HCT116 (cell line): ENCODE results near the gene BMERB1. TPM values are rescaled to one million over a fixed set of nuclear protein-coding genes. Genes with fewer than 3 reads are reported as not detected.
"Not testable (repeated sequence)": the region's sequence is repeated elsewhere in the genome, so short reads cannot be mapped to it uniquely, and the experiment has no call there.

Source experiments
- ATAC-seq: fragments of 200-7000 bp; cut with Tn5 transposase; 2 replicates; pipeline ENCODE4 v1.9.1; 2020; ENCODE audit warnings: mild to moderate bottlenecking, moderate library complexity
- BruUV-seq: library from RNA; stranded (reverse); fragments of 400-500 nt; replicated peaks from 2 replicates; lab custom pipeline; 2021; lab: Mats Ljungman, UMichigan
- CTCF ChIA-PET: fragments of 300-600 bp; sonication (Branson Sonifier 250); formaldehyde crosslinking; loops from one replicate; lab custom pipeline; 2021; ENCODE audit warnings: antibody characterized with exemption; lab: Charles Lee
- POLR2A ChIA-PET: fragments of 300-600, 350-600 bp; sonication (Branson Sonifier 250); formaldehyde crosslinking; loops from one replicate; lab custom pipeline; 2021; ENCODE audit warnings: antibody characterized with exemption; lab: Charles Lee
- RAD21 ChIA-PET, 2 experiments: fragments of 300-600 bp; sonication (Branson Sonifier 250); formaldehyde crosslinking; loops; one replicate each; lab custom pipeline; 2023; ENCODE audit warnings: low total read pairs in 2 of 2; ENCODE audit not compliant: uncharacterized antibody in 2 of 2, unreplicated experiment in 2 of 2, low non-redundant PET in 1 of 2; lab: Charles Lee
- DNase-seq: peaks from one replicate; pipeline ENCODE4 v3.0.0-alpha.2; 2010; ENCODE audit warnings: low read depth, low spot score
- H2AFZ ChIP-seq: fragments of 200-600 bp; shearing (Covaris generic), sonication (generic); 2 replicates; pipeline ENCODE4 v1.6.1; 2017; ENCODE audit warnings: low read depth, mixed run types, mixed read lengths, antibody characterized with exemption, low read length; ENCODE audit not compliant: poor library complexity, severe bottlenecking
- H3K27ac ChIP-seq: 2 replicates; pipeline ENCODE4 v1.5.1; 2012; ENCODE audit warnings: low read depth, low read length
- H3K27me3 ChIP-seq: fragments of 200-600 bp; sonication (generic); 2 replicates; pipeline ENCODE4 v1.6.1; 2016; ENCODE audit warnings: mixed run types, low read length, mixed read lengths; ENCODE audit not compliant: insufficient read depth
- H3K36me3 ChIP-seq, 2 experiments: fragments of 200-500 bp in 1 of 2; fragments of 200-600 bp in 1 of 2; sonication (Bioruptor generic) in 1 of 2; sonication (generic) in 1 of 2; 2 replicates each; pipeline versions ENCODE4 v1.5.1 to v1.6.1; 2014 to 2016; ENCODE audit warnings: low read length in 2 of 2, inconsistent platforms in 1 of 2, mixed read lengths in 1 of 2, mixed run types in 1 of 2; ENCODE audit not compliant: insufficient read depth in 2 of 2, control insufficient read depth in 1 of 2
- H3K4me1 ChIP-seq, 2 experiments: fragments of 200-600 bp in 1 of 2; sonication (generic) in 1 of 2; 2 replicates each; pipeline versions ENCODE4 v1.5.1 to v1.6.1; 2012 to 2017; ENCODE audit warnings: low read length in 2 of 2, inconsistent platforms in 1 of 2, mild to moderate bottlenecking in 1 of 2, mixed read lengths in 1 of 2, mixed run types in 1 of 2, moderate library complexity in 1 of 2; ENCODE audit not compliant: insufficient read depth in 2 of 2, control insufficient read depth in 1 of 2
- H3K4me2 ChIP-seq: fragments of 200-600 bp; sonication (generic); 2 replicates; pipeline ENCODE4 v1.6.1; 2017; ENCODE audit warnings: mixed run types, low read length, mixed read lengths
- H3K4me3 ChIP-seq, 2 experiments: fragments of 200-600 bp in 1 of 2; sonication (generic) in 1 of 2; replicated peaks in 1 of 2; 2 replicates each; pipeline ENCODE4 v1.5.1; 2011 to 2016; ENCODE audit warnings: low read length in 2 of 2, control low read depth in 1 of 2, low read depth in 1 of 2, mild to moderate bottlenecking in 1 of 2, mixed read lengths in 1 of 2, mixed run types in 1 of 2
- H3K79me2 ChIP-seq: fragments of 200-600 bp; sonication (generic); 2 replicates; pipeline ENCODE4 v1.6.1; 2017; ENCODE audit warnings: mild to moderate bottlenecking, mixed run types, low read length, moderate library complexity, mixed read lengths; ENCODE audit not compliant: insufficient read depth
- H3K9ac ChIP-seq: fragments of 200-600 bp; sonication (generic); 2 replicates; pipeline ENCODE4 v1.6.1; 2016; ENCODE audit warnings: low read length, mixed read lengths
- H3K9me2 ChIP-seq: fragments of 200-600 bp; sonication (generic), shearing (Covaris generic); 2 replicates; pipeline ENCODE4 v1.6.1; 2017; ENCODE audit warnings: mixed run types, mild to moderate bottlenecking, moderate library complexity; ENCODE audit not compliant: insufficient read depth
- H3K9me3 ChIP-seq, 2 experiments: fragments of 200-500 bp in 1 of 2; fragments of 200-600 bp in 1 of 2; sonication (Bioruptor generic) in 1 of 2; sonication (generic) in 1 of 2; 2 replicates each; pipeline ENCODE4 v1.6.1; 2014 to 2017; ENCODE audit warnings: low read length in 2 of 2, mixed read lengths in 2 of 2, inconsistent platforms in 1 of 2, low read depth in 1 of 2, mild to moderate bottlenecking in 1 of 2, mixed run types in 1 of 2, moderate library complexity in 1 of 2; ENCODE audit not compliant: control insufficient read depth in 1 of 2, insufficient read depth in 1 of 2
- H4K20me1 ChIP-seq: fragments of 200-600 bp; sonication (generic), shearing (Covaris generic); 2 replicates; pipeline ENCODE4 v1.6.1; 2017; ENCODE audit warnings: mixed run types, mild to moderate bottlenecking, moderate library complexity; ENCODE audit not compliant: insufficient read depth
- CBX3 ChIP-seq: IDR thresholded peaks from 2 replicates; pipeline ENCODE4 v1.6.1; 2012; ENCODE audit warnings: low read depth
- CEBPB ChIP-seq: IDR thresholded peaks from 2 replicates; pipeline ENCODE4 v1.6.1; 2012; ENCODE audit warnings: low read depth
- SIN3A ChIP-seq: IDR thresholded peaks from 2 replicates; pipeline ENCODE4 v1.6.1; 2012; ENCODE audit warnings: low read depth
- intact Hi-C: fragments of 100-400 bp; cut with micrococcal nuclease; formaldehyde crosslinking; loops from 2 replicates; pipeline ENCODE4 v1.10.0; 2022
- total RNA-seq: library from RNA; stranded (reverse); gene quantifications from one replicate; pipeline ENCODE4 v1.2.1, GENCODE V29; 2021; ENCODE audit not compliant: unreplicated experiment

Gene BMERB1
- total RNA-seq, 1 experiment from 2014 or later, result 43.6 TPM

GRCh38 chr16:15545544-15545943 is 111.2 kb downstream of the BMERB1 start:
- BruUV-seq, result no TSS peak
- H3K4me1 ChIP-seq, result peaks cover 3 to 40% of the 10 kb centered on the region in 2 experiments; a peak in 3 of 4 replicates
- ATAC-seq (no peak), DNase-seq (no peak)
- intact Hi-C loops, result no loop called here
- no peak overlapping the region for H3K4me2 ChIP-seq
- TF ChIP-seq SIN3A (no peak), CEBPB (no peak)
- CTCF ChIA-PET, result no interaction called here
- POLR2A ChIA-PET, result no interaction called here
- H3K27ac ChIP-seq, result no peak overlapping the region
- H3K9me2 ChIP-seq, result no peaks in the 10 kb centered on the region
- H3K9me3 ChIP-seq, result no peaks in the 10 kb centered on the region
- H3K27me3 ChIP-seq, result no peaks in the 10 kb centered on the region
- H3K79me2 ChIP-seq, result no peaks in the 10 kb centered on the region
- no peak overlapping the region for H3K9ac ChIP-seq
- H3K4me3 ChIP-seq, result no peak overlapping the region
- H2AFZ ChIP-seq, result no peak overlapping the region
- no peaks in the 10 kb centered on the region for H3K36me3 ChIP-seq
- RAD21 ChIA-PET, result no interaction called here
- H4K20me1 ChIP-seq, result no peaks in the 10 kb centered on the region

- intact Hi-C loops, H3K36me3 ChIP-seq, H3K27me3 ChIP-seq, ATAC-seq, H3K9ac ChIP-seq, H3K79me2 ChIP-seq, H4K20me1 ChIP-seq, CTCF ChIA-PET, RAD21 ChIA-PET, BruUV-seq, H3K9me2 ChIP-seq, H3K4me3 ChIP-seq, H3K27ac ChIP-seq, H2AFZ ChIP-seq, H3K9me3 ChIP-seq, DNase-seq: not testable (repeated sequence)
- peaks cover 11 to 55% of the 10 kb centered on the region in 2 experiments for H3K4me1 ChIP-seq
- TF ChIP-seq CBX3, result 0 out of 2 replicates have a peak, but pooled peaks have one; percentile 24
- peak overlapping the region; percentile 44; the same call in 1 of the 2 replicates for H3K4me2 ChIP-seq
- POLR2A ChIA-PET, result interaction anchor here (0.7 to 1.4 kb wide), 2 partner anchors 8 to 43 kb away, joined by 3 read pairs; no protein-coding TSS in a partner anchor
Observed at GRCh38 chr16:15547072-15547767, 112.8 kb downstream of the BMERB1 start.
